Measurements from ENCODE around the gene CDC14A.

The CDC14A gene

DNA sequence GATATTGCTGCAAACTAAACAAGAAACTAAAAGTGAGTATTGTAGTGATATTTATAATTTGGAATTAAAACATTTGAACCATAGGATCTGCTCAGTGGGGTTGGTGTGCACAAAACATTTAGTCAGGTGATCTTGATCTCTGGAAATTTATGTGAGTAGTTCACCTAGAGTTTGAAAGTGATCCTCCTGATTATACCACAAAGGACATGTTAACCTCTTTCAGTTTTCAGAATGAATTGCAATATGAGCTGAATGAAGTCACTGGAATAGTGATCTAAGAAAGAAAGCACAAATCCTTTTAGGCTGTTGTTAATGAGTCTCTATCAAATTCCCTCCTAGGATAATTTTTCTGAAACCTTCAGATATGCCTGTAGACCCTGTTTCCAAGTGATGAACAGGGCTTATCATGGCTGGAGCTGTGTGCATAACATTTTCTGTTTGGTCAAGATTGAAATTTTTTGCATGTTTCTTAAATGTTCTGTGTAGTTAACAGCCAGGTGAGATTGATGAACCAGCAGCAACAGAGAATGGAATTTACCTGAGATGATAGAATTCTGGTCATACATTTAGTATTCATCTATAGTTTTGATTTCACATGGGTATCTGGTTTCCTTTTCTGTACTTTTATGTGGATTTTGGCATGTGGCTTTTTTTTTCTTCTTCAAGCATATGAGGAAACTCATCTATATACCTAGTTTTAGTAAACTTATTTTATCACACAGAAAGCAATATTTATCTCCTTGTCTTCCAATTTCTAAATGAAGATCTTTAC lies 25.5 kb downstream of the CDC14A start:
- no peak for DNase-seq (ENCODE audit: insufficient read length, low spot score)
- no peak for FAIRE-seq
- no peak for TF ChIP-seq CTCF (IDR thresholded peaks at IDR 0.05; ENCODE audit: insufficient read depth, missing control alignments)

DNA sequence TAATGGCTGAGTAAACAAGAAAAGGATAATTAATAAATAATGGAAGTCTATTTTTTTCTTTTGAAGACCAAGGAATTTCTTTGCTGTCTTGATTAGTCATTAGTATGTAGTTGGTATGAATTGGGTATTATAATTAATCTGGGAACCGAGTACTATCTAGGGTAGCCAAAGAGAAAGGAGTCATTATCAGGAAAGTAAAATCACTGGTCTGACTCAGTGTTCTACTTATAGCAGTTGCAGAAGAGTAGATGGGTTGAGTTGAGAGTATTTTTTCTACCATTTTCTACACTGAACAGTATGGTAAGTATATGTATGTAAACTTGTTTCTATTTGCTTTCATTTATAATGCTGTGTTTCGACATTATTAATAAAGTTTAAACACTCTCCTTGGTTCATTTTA lies 26.6 kb downstream of the CDC14A start:
- FAIRE-seq = no peak
- TF ChIP-seq CTCF (IDR thresholded peaks at IDR 0.05; ENCODE audit: insufficient read depth, missing control alignments) = no peak

DNA sequence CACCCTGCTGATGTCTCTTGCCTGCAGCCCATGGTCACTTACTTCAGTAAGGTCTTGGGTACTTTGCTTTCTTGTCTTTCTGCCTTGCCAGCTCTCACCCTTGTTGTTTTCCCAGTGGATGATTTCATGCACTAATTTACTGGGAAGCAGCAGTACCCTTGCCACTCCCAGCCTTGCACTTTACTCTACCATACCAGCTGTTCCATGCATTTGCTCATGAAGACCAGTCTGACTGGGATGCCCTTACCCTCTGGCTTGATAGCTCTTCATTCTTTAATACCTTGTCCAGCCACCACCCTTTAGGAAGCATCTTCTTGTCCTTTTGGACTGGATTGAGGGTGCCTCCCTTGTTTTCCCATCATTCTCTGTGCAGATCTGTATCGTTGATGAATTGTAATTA lies 28.3 kb downstream of the CDC14A start:
- no peak for DNase-seq (ENCODE audit: insufficient read length, low spot score)
- no peak for FAIRE-seq
- no peak for TF ChIP-seq CTCF (IDR thresholded peaks at IDR 0.05; ENCODE audit: insufficient read depth, missing control alignments)

More for the DNA sequence above, 26.6 kb downstream of the CDC14A start:
- DNase-seq (ENCODE audit: insufficient read length, low spot score) = no peak

DNA sequence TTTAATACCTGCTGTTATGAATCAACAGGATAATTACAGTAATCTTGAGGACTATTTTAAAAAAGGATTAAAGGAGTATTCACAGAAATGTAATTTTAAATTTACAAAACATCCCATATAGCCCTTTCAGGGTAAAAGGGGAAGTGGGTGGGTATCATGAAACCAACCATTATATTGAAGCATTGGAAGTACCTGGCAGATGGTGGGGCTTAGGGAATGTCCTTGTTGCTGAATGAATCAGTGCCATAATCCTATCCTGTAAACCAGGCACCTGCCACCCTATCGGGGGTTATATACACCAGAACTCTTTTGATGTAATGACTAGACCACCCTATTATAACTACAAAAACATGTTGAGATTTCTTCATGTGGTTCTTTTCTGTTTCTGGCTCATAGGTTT lies 30.4 kb downstream of the CDC14A start:
- no peak for TF ChIP-seq CTCF (IDR thresholded peaks at IDR 0.05; ENCODE audit: insufficient read depth, missing control alignments)
- FAIRE-seq = no peak
- no peak for DNase-seq (ENCODE audit: insufficient read length, low spot score)

- FAIRE-seq (no peak), DNase-seq (ENCODE audit: insufficient read length, low spot score) (no peak)
- no peak for TF ChIP-seq CTCF (IDR thresholded peaks at IDR 0.05; ENCODE audit: insufficient read depth, missing control alignments)
Measured at GRCh38 chr1:100383743-100384405, 31.6 kb downstream of the CDC14A start.

DNA sequence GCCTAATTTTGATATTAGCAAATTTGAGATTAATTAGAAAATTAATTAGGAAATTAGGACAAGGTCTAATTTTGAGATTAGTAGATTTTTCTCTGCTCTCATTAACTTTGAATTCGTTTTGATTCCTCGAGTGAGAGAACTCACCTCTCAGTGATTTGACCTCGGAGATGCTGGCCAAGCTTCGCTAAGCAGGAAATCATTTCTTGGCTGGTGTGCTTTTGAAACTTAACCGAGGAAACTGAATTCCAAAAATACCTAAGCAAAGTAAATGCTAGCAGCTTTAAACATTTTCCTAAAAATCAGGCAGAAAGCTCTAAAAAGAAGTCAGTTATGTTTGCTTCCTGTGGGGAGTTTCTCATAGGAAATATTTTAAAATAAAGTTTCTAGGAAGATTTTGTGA lies 34.9 kb downstream of the CDC14A start:
- TF ChIP-seq CTCF (IDR thresholded peaks at IDR 0.05; ENCODE audit: insufficient read depth, missing control alignments) = no peak
- DNase-seq (ENCODE audit: insufficient read length, low spot score) (no peak), FAIRE-seq (no peak)

All from D721Med (cell line).